Dedifferentiated amniotic fluid mesenchymal stem cell (primary cell): ENCODE data around the gene SLC25A43.
"Not testable (repeated sequence)": the region's sequence is repeated elsewhere in the genome, so short reads cannot be mapped to it uniquely, and the experiment has no call there.

Source experiments
- DNase-seq: peaks from one replicate; pipeline ENCODE4 v3.0.0-alpha.2; 2016; ENCODE audit errors: extremely low spot score

The SLC25A43 gene

GRCh38 chrX:119398974-119399771 lies at the start of gene SLC25A43:
Gene SLC25A43 (plus strand): TSS chrX:119399336. CDS start chrX:119399404, 68 bp downstream.
- no peak for DNase-seq

DNA sequence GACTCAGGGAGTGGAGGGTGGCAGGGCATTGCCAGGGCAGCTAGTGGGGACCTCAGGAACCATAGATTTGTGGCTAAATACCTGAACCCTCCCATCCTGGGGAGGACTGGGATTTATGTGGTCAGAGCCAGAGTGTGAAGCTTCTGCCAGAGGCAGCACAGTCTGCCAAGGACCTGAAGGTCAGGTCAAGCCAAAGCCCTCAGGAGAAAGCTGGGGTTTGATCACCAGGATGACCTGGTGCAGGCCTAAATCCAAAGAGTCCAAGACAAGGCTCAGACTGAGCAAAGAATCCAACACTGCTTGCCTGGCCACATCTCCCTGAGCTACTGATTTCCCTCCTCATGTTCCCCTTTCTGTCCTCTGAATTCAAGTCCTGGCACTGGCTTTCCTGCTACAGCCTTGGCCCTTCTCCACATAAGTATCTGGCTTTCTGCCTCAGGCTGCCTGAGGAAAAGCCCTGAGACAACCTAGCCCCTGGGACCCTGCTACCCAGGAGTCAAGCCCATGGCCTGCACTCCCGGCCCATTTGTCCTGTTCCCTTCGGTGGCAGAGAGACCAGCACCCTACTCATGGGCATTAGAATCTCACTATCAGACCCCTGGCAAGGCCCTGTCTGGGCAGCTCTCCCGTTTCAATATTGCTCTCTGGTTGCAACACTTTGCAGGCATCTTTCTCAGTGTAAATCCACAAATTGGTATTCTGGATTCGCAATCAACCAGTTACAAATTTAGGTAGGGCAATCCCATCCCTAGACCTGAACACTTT lies 39.3 kb upstream of the SLC25A43 start:
- no peak for DNase-seq

- DNase-seq: not testable (repeated sequence)
Measured at GRCh38 chrX:119361451-119361850, 37.7 kb upstream of the SLC25A43 start.

DNA sequence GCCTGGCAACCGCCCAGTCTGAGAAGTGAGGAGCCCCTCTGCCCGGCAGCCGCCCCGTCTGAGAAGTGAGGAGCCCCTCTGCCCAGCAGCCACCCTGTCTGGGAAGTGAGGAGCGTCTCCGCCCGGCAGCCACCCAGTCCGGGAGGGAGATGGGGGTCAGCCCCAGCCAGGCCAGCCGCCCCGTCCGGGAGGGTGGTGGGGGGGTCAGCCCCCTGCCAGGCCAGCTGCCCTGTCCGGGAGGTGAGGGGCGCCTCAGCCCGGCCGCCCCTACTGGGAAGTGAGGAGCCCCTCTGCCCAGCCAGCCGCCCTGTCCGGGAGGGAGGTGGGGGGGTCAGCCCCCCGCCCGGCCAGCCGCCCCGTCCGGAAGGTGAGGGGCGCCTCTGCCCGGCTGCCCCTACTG lies 37.1 kb upstream of the SLC25A43 start:
- DNase-seq: not testable (repeated sequence)

DNA sequence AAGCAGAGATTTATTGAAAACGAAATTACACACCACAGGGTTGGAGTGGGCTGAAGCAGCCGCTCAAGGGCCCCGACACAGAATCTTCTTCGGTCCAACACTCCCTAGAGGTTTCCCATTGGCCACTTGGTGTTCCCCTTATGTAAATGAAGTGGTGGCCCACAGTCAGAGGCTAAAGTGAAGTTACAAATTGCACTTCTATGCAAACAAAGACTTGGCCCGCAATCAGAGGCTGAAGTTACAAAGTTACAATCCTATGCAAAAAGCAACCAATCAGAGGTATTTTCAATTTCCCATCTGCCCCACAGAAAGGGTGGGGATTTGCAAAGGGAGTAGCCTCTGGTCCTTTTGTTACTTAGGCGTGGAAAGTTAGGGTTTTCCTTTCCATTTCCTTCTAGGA lies 35.7 kb upstream of the SLC25A43 start:
- no peak for DNase-seq

- not testable (repeated sequence) for DNase-seq
Measured at GRCh38 chrX:119371861-119372260, 27.3 kb upstream of the SLC25A43 start.

DNA sequence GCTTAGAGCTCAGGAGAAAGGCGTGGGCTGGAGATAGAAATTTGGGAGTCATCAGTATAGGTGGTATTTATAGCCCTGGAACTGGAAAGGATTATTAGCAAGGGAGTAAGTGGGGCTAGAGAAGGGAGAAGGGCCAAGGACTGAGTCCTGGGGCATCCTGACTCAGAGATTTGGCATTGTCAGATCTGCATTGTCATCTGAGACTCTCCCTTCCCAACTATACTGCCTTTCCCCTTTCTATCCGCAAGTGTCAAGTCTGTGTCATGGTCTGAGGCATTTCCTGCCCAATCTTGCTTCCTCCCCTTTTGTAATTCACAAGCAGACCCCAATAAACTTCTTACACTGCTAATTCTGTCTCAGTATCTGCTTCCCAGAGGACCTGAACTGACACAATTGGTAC lies 24.4 kb upstream of the SLC25A43 start:
- DNase-seq: no peak

DNA sequence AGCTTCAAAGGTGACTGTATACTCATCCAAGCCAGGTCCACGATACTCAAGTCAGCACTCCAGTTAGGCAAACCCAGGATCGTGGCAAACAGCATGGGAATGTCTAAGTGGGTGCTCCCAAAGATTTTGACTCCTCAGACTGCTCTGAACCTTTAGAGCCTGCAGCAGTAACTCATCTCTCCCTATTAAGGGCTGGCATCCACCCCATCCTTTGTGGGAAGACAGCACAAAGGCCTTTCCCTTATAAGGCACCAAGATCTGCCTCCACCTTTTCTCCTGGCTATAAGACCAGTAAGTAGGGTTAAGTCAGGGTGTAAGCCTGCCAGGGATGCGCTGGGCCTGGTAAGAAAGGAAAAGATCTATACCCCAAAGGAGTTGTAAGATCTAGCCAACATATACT lies 23.6 kb upstream of the SLC25A43 start:
- DNase-seq: no peak

DNA sequence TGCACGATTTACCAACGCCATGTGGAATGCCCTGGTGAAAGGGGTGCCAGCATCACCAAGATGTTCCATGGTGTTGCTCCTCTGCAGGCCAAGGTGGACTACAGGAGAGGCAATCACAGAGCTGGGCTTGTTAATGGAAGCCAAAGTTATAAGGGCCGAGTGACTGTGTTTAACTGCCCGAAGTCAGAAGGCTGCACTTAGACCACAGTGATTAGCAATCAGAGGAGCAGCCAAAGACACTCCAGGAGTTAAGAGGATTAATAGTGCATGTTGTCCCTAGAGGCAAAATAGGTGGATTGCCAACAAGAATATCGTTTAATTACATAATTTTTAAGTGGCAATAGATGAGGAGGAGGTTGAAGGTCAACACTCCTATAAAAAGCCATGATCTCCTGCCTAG lies 22.8 kb upstream of the SLC25A43 start:
- no peak for DNase-seq

GRCh38 chrX:119381349-119381944 lies 17.7 kb upstream of the SLC25A43 start:
- no peak for DNase-seq

DNA sequence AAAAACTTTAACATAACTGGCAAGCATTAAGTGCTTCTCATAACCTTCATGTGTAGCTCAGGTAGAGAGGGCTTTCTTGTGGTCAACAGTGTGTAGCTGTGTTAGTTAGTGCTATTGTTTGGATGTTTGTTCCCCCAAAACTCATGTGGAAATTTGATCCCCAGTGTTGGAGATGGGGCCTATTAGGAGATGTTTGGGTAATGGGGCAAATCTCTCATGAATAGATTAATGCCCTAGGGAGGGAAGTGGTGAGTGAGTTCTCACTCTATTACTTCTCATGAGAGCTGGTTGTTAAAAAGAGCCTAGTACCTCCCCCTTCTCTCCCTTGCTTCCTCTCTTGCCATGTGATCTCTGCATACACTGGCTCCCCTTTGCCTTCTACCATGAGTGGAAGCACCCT lies 16.5 kb upstream of the SLC25A43 start:
- DNase-seq: no peak

GRCh38 chrX:119386685-119387084 lies 12.5 kb upstream of the SLC25A43 start:
- DNase-seq: not testable (repeated sequence)

GRCh38 chrX:119387426-119387825 lies 11.7 kb upstream of the SLC25A43 start:
- DNase-seq: not testable (repeated sequence)

DNA sequence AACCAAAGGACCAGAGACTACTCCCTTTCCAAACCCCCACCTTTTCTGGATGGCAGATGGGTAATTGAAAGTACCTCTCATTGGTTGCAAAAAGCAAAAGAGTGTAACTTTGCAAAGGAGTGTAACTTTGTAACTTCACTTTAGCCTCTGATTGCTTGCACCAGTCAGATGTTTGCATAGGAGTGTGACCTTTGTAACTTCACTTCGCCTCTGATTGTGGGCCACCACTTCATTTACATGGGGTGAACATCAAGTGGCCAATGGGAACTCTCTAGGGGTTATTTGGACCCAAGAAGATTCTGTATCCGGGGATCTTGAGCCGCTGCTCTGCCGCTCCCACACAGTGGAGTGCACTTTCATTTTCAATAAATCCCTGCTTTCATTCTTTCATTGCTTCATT lies 9.9 kb upstream of the SLC25A43 start:
- DNase-seq: no peak

DNA sequence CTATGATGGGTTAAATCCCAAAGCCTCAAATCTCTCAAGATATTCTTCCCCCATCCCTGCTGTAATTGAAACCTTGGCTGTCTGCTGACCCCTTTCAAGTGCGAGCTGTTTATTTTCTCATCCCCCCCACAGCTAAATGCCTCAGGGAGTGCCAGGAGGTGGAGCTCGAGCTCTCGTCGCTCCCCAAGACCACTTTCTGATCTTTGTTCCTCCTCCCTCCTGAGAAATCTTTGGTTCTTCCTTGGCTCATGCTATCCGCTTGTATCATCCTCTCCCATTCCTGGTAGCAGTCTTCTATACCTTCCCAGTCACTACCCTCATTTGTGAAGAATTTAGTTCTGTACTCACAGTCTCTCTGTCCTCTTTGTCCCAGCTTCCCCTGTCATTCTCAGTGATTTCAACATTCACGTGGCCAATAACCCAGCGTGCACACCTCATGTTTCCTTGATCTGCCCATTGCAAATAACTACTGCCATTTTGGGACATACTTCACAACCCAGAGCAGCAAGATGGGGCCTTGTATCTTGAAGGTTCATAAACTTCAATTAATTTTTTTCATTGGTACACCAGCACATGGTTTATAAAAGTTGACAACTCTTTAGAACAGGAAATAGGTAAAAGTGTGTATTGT lies 9.2 kb upstream of the SLC25A43 start:
- DNase-seq: no peak

DNA sequence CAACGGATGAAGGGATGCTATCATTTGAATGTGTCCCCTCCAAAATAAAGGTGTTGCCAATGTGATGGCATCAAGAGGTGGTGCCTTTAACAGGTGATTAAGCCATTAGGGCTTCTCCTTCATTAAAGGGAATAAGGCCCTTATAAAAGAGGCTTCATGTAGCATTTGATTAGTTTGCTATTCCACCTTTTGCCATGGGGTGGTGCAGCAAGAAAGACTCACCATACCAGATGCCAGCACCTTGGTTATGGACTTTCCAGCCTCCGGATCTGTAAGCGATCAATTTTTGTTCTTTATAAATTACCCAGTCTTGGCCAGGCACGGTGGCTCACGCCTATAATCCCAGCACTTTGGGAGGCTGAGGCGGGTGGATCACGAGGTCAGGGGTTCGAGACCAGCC lies 7.9 kb upstream of the SLC25A43 start:
- no peak for DNase-seq

GRCh38 chrX:119393144-119393543 lies 6.0 kb upstream of the SLC25A43 start:
- DNase-seq: no peak

- no peak for DNase-seq
Measured at GRCh38 chrX:119398587-119398973, 556 bp upstream of the SLC25A43 start.

DNA sequence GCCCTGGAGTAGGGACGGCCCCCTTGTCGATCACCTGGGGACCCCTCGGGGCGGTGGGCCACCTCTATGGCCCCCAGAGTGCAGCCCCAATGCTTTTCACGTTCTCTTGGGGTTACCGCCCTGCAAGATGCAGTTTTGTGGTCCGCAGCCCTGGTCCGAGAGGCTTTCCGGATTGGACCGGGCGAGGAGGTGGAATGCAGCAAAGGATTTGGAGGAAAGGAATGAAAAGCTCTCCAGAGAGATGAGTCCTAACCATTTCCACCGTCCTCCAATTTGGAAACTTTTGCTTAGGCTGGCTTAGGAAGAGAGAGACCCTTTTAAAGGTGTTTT lies 601 bp downstream of the SLC25A43 start:
- no peak for DNase-seq

DNA sequence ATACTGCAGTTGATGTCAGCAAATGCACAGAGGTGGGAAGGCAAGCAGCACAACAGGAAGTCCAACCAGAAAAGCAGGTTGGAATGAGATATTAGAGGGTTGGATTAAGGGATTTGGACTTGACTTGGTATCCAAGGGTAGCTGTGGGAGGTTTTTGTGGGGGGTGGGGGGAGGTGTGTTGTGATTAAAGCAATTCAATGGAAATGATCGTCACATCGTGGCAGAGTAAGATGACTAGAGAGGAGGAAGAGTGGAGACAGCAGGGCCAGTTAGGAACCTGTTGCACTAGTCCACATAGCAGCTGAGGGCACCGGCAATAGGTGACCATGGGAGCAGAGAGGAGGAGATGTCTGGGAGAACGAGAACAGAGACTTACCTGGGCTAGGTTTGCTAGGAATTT lies 2.4 kb downstream of the SLC25A43 start:
- no peak for DNase-seq

DNA sequence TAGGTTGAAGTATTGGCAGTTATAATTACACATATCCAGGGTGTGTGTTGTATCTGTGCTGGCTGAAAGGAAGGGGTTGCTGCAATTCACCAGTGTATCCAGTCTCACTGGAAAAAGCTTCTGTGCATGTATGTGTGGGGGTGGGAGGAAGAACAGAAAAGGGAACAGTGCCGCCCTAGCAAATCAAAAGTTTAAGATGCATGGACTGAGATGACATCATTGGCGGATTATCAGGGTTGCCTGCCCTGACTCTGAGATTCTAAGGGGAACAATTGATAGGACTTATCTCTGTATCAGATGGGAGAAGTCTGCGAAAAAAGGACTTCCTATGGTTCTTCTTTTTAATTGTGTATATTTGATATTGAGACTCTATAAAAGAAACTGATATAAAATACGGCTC lies 3.5 kb downstream of the SLC25A43 start:
- DNase-seq: no peak

GRCh38 chrX:119406776-119407175 lies 7.6 kb downstream of the SLC25A43 start:
- no peak for DNase-seq
